Esophagus muscularis mucosa (tissue), 3 donors: ENCODE results near the gene PROP1.

Experiments used
- CTCF ChIP-seq, 3 experiments: fragments of 200-600 bp in 2 of 3; fragments of 450-650 bp in 1 of 3; sonication (generic) in 2 of 3; IDR thresholded peaks; one replicate each; pipeline ENCODE4 v1.5.1; 2017 to 2019; ENCODE audit warnings: antibody characterized with exemption in 3 of 3, mild to moderate bottlenecking in 2 of 3, moderate library complexity in 1 of 3
- POLR2A ChIP-seq: fragments of 450-650 bp; IDR thresholded peaks from one replicate; pipeline ENCODE4 v1.6.1; 2017; ENCODE audit warnings: antibody characterized with exemption, moderate library complexity, mild to moderate bottlenecking, low read depth
- POLR2AphosphoS5 ChIP-seq, 2 donors: sonication (generic); formaldehyde crosslinking; IDR thresholded peaks; one replicate each; pipeline ENCODE4 v1.6.1; 2017; ENCODE audit warnings: antibody characterized with exemption in 2 of 2

GRCh38 chr5:177997846-177998245, 1.8 kb upstream of the PROP1 start:
- no peak for TF ChIP-seq POLR2A
- no peak for TF ChIP-seq CTCF (IDR thresholded peaks at IDR 0.05)
- no peak for TF ChIP-seq POLR2AphosphoS5 (IDR thresholded peaks at IDR 0.05)
